ENCODE data around the gene C12orf60.

Gene C12orf60

DNA sequence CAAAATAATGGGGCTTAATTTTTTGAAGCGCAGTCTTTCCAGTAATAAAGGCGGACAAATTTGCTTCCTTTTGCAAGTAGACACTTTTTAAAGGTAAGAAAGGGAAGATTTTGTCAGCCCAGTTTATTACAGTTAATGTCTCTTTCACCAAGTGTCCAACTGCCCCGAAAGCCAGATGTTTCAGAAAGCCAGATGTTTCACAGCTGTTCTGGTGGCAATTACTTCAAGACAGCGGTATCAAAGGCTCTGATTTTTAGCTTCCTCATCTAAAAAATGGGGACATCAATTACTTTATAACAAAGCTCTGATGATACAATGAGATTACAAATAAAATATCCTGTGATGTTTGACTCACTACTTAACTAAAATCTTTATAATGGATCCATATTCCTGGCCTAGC, 1.2 kb upstream of the C12orf60 start:
- no peak overlapping the region for H4K8ac ChIP-seq (ENCODE audit: low read depth, low read length)

DNA sequence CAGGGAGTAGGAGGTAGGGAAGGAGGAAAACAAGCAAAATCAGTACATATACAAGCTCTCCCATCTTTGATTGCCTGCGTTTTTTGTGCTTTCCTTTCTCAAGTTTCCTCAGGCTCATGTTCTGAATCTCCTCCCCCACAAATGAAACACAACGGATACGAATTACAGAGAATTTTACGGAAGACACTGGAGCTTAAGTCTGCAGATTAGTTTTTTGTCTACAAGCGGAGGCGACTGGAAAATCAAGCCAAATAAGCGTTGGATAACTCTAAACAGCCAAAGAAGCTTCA, 804 bp upstream of the C12orf60 start:
- Histone ChIP-seq H3K9ac (ENCODE audit: low read length) (peak overlapping the region; percentile 99), H4K8ac (ENCODE audit: low read depth, low read length) (no peak overlapping the region), H3K4ac (ENCODE audit: low read depth, low read length) (no peak overlapping the region), H2BK120ac (ENCODE audit: low read depth, low read length) (no peak overlapping the region), H3K4me2 (ENCODE audit: low read length) (peak overlapping the region; percentile 89), H3K27ac (ENCODE audit: low read depth, low read length) (no peak overlapping the region), H2BK15ac (replicated peaks; ENCODE audit: low read depth) (no peak overlapping the region), H3K27me3 (ENCODE audit: insufficient read depth, low read length, poor library complexity) (no peaks in the 10 kb centered on the region), H4K5ac (ENCODE audit: low read length) (no peak overlapping the region), H3K23ac (ENCODE audit: low read length) (peak overlapping the region; percentile 15), H3K36me3 (ENCODE audit: control insufficient read depth, insufficient read depth, low read length) (no peaks in the 10 kb centered on the region), H2AK5ac (ENCODE audit: low read length) (no peak overlapping the region), H3K4me1 (ENCODE audit: control insufficient read depth, low read depth, low read length) (no peaks in the 10 kb centered on the region), H2BK5ac (ENCODE audit: low read length) (no peak overlapping the region), H3K4me3 (ENCODE audit: low read length) (peak overlapping the region; percentile 99), H3K18ac (ENCODE audit: low read length) (no peak overlapping the region), H3K79me2 (ENCODE audit: control insufficient read depth, insufficient read depth, low read length) (peaks cover 26% of the 10 kb centered on the region), H3K79me1 (ENCODE audit: low read length) (peaks cover 4% of the 10 kb centered on the region), H3K56ac (ENCODE audit: low read length) (peak overlapping the region; percentile 99)
- DNase-seq, result no peak
- whole genome bisulfite sequencing (ENCODE audit: extremely low coverage, insufficient coverage, low lambda C conversion rate), result no CpG with 5 or more reads among the region's 7 CpGs

More for the DNA sequence above, 1.2 kb upstream of the C12orf60 start:
- H3K18ac ChIP-seq (ENCODE audit: low read length), result no peak overlapping the region
- no peak overlapping the region for H4K5ac ChIP-seq (ENCODE audit: low read length)
- H3K4ac ChIP-seq (ENCODE audit: low read depth, low read length), result no peak overlapping the region
- H3K27me3 ChIP-seq (ENCODE audit: insufficient read depth, low read length, poor library complexity), result no peaks in the 10 kb centered on the region
- H3K23ac ChIP-seq (ENCODE audit: low read length), result no peak overlapping the region
- peak overlapping the region; percentile 99 for H3K56ac ChIP-seq (ENCODE audit: low read length)
- H3K79me1 ChIP-seq (ENCODE audit: low read length), result peaks cover 4% of the 10 kb centered on the region
- H3K36me3 ChIP-seq (ENCODE audit: control insufficient read depth, insufficient read depth, low read length), result no peaks in the 10 kb centered on the region
- peak overlapping the region; percentile 99 for H3K4me3 ChIP-seq (ENCODE audit: low read length)
- no CpG with 5 or more reads among the region's 4 CpGs for WGBS (ENCODE audit: extremely low coverage, insufficient coverage, low lambda C conversion rate)
- no peak overlapping the region for H2BK120ac ChIP-seq (ENCODE audit: low read depth, low read length)
- no peak overlapping the region for H2BK15ac ChIP-seq (replicated peaks; ENCODE audit: low read depth)
- DNase-seq, result no peak
- peak overlapping the region; percentile 89 for H3K4me2 ChIP-seq (ENCODE audit: low read length)
- no peak overlapping the region for H3K27ac ChIP-seq (ENCODE audit: low read depth, low read length)
- H3K4me1 ChIP-seq (ENCODE audit: control insufficient read depth, low read depth, low read length), result no peaks in the 10 kb centered on the region
- no peak overlapping the region for H2BK5ac ChIP-seq (ENCODE audit: low read length)
- peak overlapping the region; percentile 99 for H3K9ac ChIP-seq (ENCODE audit: low read length)
- no peak overlapping the region for H2AK5ac ChIP-seq (ENCODE audit: low read length)
- peaks cover 26% of the 10 kb centered on the region for H3K79me2 ChIP-seq (ENCODE audit: control insufficient read depth, insufficient read depth, low read length)

DNA sequence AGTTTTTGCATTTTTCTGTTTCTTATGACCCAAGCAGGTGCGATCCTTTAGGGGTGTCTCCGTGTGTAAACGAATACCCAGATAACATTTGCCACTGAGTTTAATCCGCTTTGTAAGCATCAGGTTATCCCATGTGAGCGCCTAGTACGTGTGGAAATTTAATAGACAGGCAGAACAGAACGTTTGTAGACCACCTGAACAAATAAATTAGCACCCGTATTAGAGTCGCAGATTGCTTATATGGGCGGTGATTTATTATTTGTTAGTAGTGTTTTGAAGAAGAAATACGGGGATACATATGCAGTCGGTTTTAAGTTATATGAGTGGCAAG, 325 bp downstream of the C12orf60 start:
- Histone ChIP-seq H2BK120ac (ENCODE audit: low read depth, low read length) (no peak overlapping the region), H3K27ac (ENCODE audit: low read depth, low read length) (no peak overlapping the region), H3K79me2 (ENCODE audit: control insufficient read depth, insufficient read depth, low read length) (peaks cover 24% of the 10 kb centered on the region), H4K5ac (ENCODE audit: low read length) (no peak overlapping the region), H3K27me3 (ENCODE audit: insufficient read depth, low read length, poor library complexity) (no peaks in the 10 kb centered on the region), H3K4me3 (ENCODE audit: low read length) (peak overlapping the region; percentile 91), H3K4me1 (ENCODE audit: control insufficient read depth, low read depth, low read length) (no peaks in the 10 kb centered on the region), H3K4ac (ENCODE audit: low read depth, low read length) (no peak overlapping the region), H3K36me3 (ENCODE audit: control insufficient read depth, insufficient read depth, low read length) (no peaks in the 10 kb centered on the region), H4K8ac (ENCODE audit: low read depth, low read length) (no peak overlapping the region), H2AK5ac (ENCODE audit: low read length) (no peak overlapping the region), H3K56ac (ENCODE audit: low read length) (peak overlapping the region; percentile 89), H3K23ac (ENCODE audit: low read length) (no peak overlapping the region), H3K79me1 (ENCODE audit: low read length) (peaks cover 4% of the 10 kb centered on the region), H3K4me2 (ENCODE audit: low read length) (peak overlapping the region; percentile 42), H3K9ac (ENCODE audit: low read length) (peak overlapping the region; percentile 87), H2BK15ac (replicated peaks; ENCODE audit: low read depth) (no peak overlapping the region), H2BK5ac (ENCODE audit: low read length) (no peak overlapping the region), H3K18ac (ENCODE audit: low read length) (no peak overlapping the region)
- DNase-seq, result no peak
- WGBS (ENCODE audit: extremely low coverage, insufficient coverage, low lambda C conversion rate), result no CpG with 5 or more reads among the region's 12 CpGs

DNA sequence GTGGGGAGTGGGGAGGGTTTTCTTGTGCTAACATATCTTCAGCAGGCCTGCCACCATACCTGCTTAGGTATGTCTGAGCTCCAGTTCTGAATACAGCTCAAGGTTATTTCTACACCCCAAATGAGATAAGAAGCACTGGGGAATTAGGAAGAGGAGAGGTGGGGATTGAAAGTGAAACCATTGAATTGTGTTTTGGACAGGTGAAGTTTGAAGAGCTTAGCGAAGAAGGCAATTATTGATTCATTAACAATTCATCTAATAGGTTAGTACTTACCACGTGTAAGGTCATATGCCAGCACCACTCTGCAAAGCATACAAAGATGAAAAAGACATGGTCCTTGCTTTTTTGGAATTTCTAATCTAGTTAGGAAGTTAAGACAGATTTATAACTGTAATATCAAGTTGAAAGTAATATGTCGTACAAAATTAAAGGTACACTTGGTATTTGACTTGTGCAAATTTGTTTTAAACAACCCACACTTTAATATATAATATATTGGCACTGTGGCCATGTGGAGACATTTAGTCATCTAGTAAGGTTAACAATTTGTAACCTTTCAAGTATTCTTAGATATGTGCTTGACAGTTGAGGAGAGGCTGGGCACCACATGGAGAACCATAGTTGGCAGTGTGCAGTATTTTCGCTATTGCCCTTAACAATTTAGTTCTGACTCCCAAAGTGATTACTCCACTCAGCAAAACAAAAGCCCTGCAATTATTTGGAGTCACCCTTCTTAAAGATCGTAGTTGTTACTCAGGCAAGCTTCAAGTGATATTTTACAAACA, 6.9 kb downstream of the C12orf60 start:
- no peak overlapping the region for H3K4me3 ChIP-seq (ENCODE audit: low read length)
- no peaks in the 10 kb centered on the region for H3K4me1 ChIP-seq (ENCODE audit: control insufficient read depth, low read depth, low read length)
- no peaks in the 10 kb centered on the region for H3K79me2 ChIP-seq (ENCODE audit: control insufficient read depth, insufficient read depth, low read length)
- H3K36me3 ChIP-seq (ENCODE audit: control insufficient read depth, insufficient read depth, low read length), result no peaks in the 10 kb centered on the region
- no peak overlapping the region for H3K18ac ChIP-seq (ENCODE audit: low read length)
- no peak overlapping the region for H3K27ac ChIP-seq (ENCODE audit: low read depth, low read length)
- DNase-seq, result no peak
- no CpG with 5 or more reads among the region's 5 CpGs for WGBS (ENCODE audit: extremely low coverage, insufficient coverage, low lambda C conversion rate)
- H3K79me1 ChIP-seq (ENCODE audit: low read length), result no peaks in the 10 kb centered on the region
- no peak overlapping the region for H3K4ac ChIP-seq (ENCODE audit: low read depth, low read length)
- no peak overlapping the region for H3K9ac ChIP-seq (ENCODE audit: low read length)
- H2BK15ac ChIP-seq (replicated peaks; ENCODE audit: low read depth), result no peak overlapping the region
- no peak overlapping the region for H2AK5ac ChIP-seq (ENCODE audit: low read length)
- no peak overlapping the region for H2BK5ac ChIP-seq (ENCODE audit: low read length)
- no peak overlapping the region for H2BK120ac ChIP-seq (ENCODE audit: low read depth, low read length)
- no peak overlapping the region for H3K23ac ChIP-seq (ENCODE audit: low read length)
- H4K8ac ChIP-seq (ENCODE audit: low read depth, low read length), result no peak overlapping the region
- no peak overlapping the region for H4K5ac ChIP-seq (ENCODE audit: low read length)
- H3K56ac ChIP-seq (ENCODE audit: low read length), result no peak overlapping the region
- no peaks in the 10 kb centered on the region for H3K27me3 ChIP-seq (ENCODE audit: insufficient read depth, low read length, poor library complexity)
- H3K4me2 ChIP-seq (ENCODE audit: low read length), result no peak overlapping the region

DNA sequence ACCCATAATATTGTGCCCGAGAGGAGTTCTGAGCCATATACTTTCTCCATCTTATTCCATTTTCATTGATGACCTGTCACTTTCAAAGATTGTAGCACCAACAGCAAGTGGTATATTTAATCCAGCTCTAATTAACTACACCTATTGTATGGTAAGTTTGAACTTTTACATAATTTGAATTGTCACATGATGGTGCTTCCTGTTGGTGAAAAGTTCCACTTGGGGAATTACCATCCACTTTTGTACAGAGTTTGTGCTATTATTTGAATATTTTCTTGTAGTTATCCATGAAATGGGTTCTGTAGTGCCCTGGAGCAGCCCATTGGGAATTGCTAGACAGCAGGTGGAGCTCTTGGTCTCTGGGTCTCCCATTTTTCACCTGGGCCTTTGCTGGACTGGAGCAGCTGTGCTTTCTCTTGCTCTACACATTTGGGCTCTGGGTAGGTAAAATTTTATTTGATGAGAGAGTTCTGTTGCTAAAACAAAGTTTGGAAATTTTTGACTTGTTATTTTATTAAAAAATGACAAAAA, 7.5 kb downstream of the C12orf60 start:
- H3K36me3 ChIP-seq (ENCODE audit: control insufficient read depth, insufficient read depth, low read length), result no peaks in the 10 kb centered on the region
- no peak overlapping the region for H3K23ac ChIP-seq (ENCODE audit: low read length)
- no CpG with 5 or more reads among the region's 1 CpG for WGBS (ENCODE audit: extremely low coverage, insufficient coverage, low lambda C conversion rate)
- H3K27ac ChIP-seq (ENCODE audit: low read depth, low read length), result no peak overlapping the region
- no peak overlapping the region for H2AK5ac ChIP-seq (ENCODE audit: low read length)
- no peak overlapping the region for H2BK120ac ChIP-seq (ENCODE audit: low read depth, low read length)
- no peak overlapping the region for H3K18ac ChIP-seq (ENCODE audit: low read length)
- H2BK5ac ChIP-seq (ENCODE audit: low read length), result no peak overlapping the region
- H3K4me2 ChIP-seq (ENCODE audit: low read length), result no peak overlapping the region
- no peak overlapping the region for H3K9ac ChIP-seq (ENCODE audit: low read length)
- no peak overlapping the region for H4K5ac ChIP-seq (ENCODE audit: low read length)
- H2BK15ac ChIP-seq (replicated peaks; ENCODE audit: low read depth), result no peak overlapping the region
- no peak overlapping the region for H3K4ac ChIP-seq (ENCODE audit: low read depth, low read length)
- no peak overlapping the region for H3K56ac ChIP-seq (ENCODE audit: low read length)
- DNase-seq, result peak; percentile 46
- no peaks in the 10 kb centered on the region for H3K79me1 ChIP-seq (ENCODE audit: low read length)
- H3K4me1 ChIP-seq (ENCODE audit: control insufficient read depth, low read depth, low read length), result no peaks in the 10 kb centered on the region
- no peaks in the 10 kb centered on the region for H3K27me3 ChIP-seq (ENCODE audit: insufficient read depth, low read length, poor library complexity)
- no peak overlapping the region for H3K4me3 ChIP-seq (ENCODE audit: low read length)
- H4K8ac ChIP-seq (ENCODE audit: low read depth, low read length), result no peak overlapping the region
- H3K79me2 ChIP-seq (ENCODE audit: control insufficient read depth, insufficient read depth, low read length), result no peaks in the 10 kb centered on the region

DNA sequence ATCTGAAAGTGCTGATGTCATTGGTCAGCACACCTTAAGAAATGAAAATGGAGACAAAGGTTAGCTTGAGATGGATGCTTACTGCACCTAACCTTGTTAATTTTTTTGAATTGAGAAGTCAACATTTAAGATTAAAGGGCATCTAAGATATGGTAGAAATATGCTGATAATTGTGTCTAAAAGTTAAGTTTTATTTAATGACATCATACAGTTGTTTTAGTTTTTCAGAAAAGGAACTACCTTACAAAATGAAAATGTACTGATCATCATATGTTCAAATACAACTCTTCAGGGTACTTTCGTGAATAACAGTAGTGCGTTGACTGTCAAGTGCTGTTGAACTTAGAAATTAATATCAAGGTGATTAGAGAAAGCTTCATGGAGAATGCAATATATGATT, 8.0 kb downstream of the C12orf60 start:
- no peak overlapping the region for H3K27ac ChIP-seq (ENCODE audit: low read depth, low read length)
- H3K56ac ChIP-seq (ENCODE audit: low read length), result no peak overlapping the region
- H3K79me1 ChIP-seq (ENCODE audit: low read length), result no peaks in the 10 kb centered on the region
- H3K23ac ChIP-seq (ENCODE audit: low read length), result no peak overlapping the region
- no peaks in the 10 kb centered on the region for H3K79me2 ChIP-seq (ENCODE audit: control insufficient read depth, insufficient read depth, low read length)
- H2BK15ac ChIP-seq (replicated peaks; ENCODE audit: low read depth), result no peak overlapping the region
- H3K27me3 ChIP-seq (ENCODE audit: insufficient read depth, low read length, poor library complexity), result no peaks in the 10 kb centered on the region
- no peak overlapping the region for H2BK120ac ChIP-seq (ENCODE audit: low read depth, low read length)
- H3K4me1 ChIP-seq (ENCODE audit: control insufficient read depth, low read depth, low read length), result no peaks in the 10 kb centered on the region
- H3K36me3 ChIP-seq (ENCODE audit: control insufficient read depth, insufficient read depth, low read length), result no peaks in the 10 kb centered on the region
- H3K4ac ChIP-seq (ENCODE audit: low read depth, low read length), result no peak overlapping the region
- H3K4me3 ChIP-seq (ENCODE audit: low read length), result no peak overlapping the region
- H2AK5ac ChIP-seq (ENCODE audit: low read length), result no peak overlapping the region
- WGBS (ENCODE audit: extremely low coverage, insufficient coverage, low lambda C conversion rate), result no CpG with 5 or more reads among the region's 2 CpGs
- no peak overlapping the region for H2BK5ac ChIP-seq (ENCODE audit: low read length)
- no peak overlapping the region for H3K9ac ChIP-seq (ENCODE audit: low read length)
- H4K5ac ChIP-seq (ENCODE audit: low read length), result no peak overlapping the region
- H4K8ac ChIP-seq (ENCODE audit: low read depth, low read length), result no peak overlapping the region
- no peak for DNase-seq
- H3K18ac ChIP-seq (ENCODE audit: low read length), result no peak overlapping the region
- no peak overlapping the region for H3K4me2 ChIP-seq (ENCODE audit: low read length)

Data from mesendoderm (in vitro differentiated cells).